Measurements from ENCODE around the gene APBB2. TPM values are rescaled to one million over a fixed set of nuclear protein-coding genes. Genes with fewer than 3 reads are reported as not detected.

APBB2 gene
- total RNA-seq, 4 donors from 2014 or later, result 66.3 to 133 (median 90.2) TPM

DNA sequence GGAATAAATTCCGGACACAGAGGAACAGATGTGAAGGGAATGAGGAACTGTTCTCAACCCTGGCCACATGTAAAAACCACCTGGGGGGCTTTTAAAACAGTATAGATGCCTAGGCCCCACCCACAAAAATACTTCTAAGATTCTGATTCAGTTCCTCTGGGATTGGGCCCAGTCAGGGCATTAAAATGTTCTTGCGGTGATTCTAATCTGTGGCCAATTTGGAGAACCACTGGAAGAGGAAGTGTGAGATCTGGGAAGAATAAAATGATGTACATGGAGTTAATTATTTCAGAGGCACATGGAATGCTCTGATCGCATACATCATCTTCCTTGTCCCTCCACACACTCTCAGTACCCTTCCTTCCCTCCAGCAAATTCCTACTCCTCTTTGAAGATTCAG, 192.2 kb downstream of the APBB2 start:
- Histone ChIP-seq H3K4me3 (no peak overlapping the region), H3K9me3 (peaks cover 0 to 7% (median 0%) of the 10 kb centered on the region in 3 donors), H3K4me1 (no peaks in the 10 kb centered on the region), H3K36me3 (peaks cover 0 to 12% of the 10 kb centered on the region in 2 donors), H3K27ac (no peak overlapping the region), H3K27me3 (no peaks in the 10 kb centered on the region)
- WGBS, 2 donors (ENCODE audit: low coverage in 1 of 2), result 93% methylated on average over 2 of the region's 3 CpGs
- ATAC-seq, result no peak
- TF ChIP-seq POLR2AphosphoS5 (IDR thresholded peaks at IDR 0.05), result no peak
- TF ChIP-seq, protein P1, sequence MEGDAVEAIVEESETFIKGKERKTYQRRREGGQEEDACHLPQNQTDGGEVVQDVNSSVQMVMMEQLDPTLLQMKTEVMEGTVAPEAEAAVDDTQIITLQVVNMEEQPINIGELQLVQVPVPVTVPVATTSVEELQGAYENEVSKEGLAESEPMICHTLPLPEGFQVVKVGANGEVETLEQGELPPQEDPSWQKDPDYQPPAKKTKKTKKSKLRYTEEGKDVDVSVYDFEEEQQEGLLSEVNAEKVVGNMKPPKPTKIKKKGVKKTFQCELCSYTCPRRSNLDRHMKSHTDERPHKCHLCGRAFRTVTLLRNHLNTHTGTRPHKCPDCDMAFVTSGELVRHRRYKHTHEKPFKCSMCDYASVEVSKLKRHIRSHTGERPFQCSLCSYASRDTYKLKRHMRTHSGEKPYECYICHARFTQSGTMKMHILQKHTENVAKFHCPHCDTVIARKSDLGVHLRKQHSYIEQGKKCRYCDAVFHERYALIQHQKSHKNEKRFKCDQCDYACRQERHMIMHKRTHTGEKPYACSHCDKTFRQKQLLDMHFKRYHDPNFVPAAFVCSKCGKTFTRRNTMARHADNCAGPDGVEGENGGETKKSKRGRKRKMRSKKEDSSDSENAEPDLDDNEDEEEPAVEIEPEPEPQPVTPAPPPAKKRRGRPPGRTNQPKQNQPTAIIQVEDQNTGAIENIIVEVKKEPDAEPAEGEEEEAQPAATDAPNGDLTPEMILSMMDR (IDR thresholded peaks at IDR 0.05), result no peak
- TF ChIP-seq EP300 (IDR thresholded peaks at IDR 0.05), result no peak
- TF ChIP-seq POLR2A (IDR thresholded peaks at IDR 0.05), result no peak

GRCh38 chr4:41015016-41015675, 199.2 kb downstream of the APBB2 start:
- H3K27ac ChIP-seq, result no peak overlapping the region

GRCh38 chr4:41014158-41014557, 200.2 kb downstream of the APBB2 start:
- Histone ChIP-seq H3K27ac (no peak overlapping the region), H3K4me1 (peaks cover 0 to 9% (median 0%) of the 10 kb centered on the region in 3 donors), H3K4me3 (no peak overlapping the region), H3K9me3 (no peaks in the 10 kb centered on the region), H3K36me3 (peaks cover 0 to 8% of the 10 kb centered on the region in 2 donors), H3K27me3 (no peaks in the 10 kb centered on the region)
- WGBS, 2 donors (ENCODE audit: low coverage in 1 of 2), result 100% methylated on average over 1 to 2 of the region's 7 CpGs
- TF ChIP-seq, protein P1 (IDR thresholded peaks at IDR 0.05), result no peak
- no peak for TF ChIP-seq POLR2AphosphoS5 (IDR thresholded peaks at IDR 0.05)
- no peak for TF ChIP-seq EP300 (IDR thresholded peaks at IDR 0.05)
- no peak for TF ChIP-seq POLR2A (IDR thresholded peaks at IDR 0.05)
- no peak for ATAC-seq

More at GRCh38 chr4:41015016-41015675, 199.2 kb downstream of the APBB2 start:
- H3K9me3 ChIP-seq, result no peaks in the 10 kb centered on the region
- no peak overlapping the region for H3K4me3 ChIP-seq
- H3K27me3 ChIP-seq, result no peaks in the 10 kb centered on the region
- peaks cover 0 to 8% of the 10 kb centered on the region in 2 donors for H3K36me3 ChIP-seq
- 49 to 68% methylated on average over 6 of the region's 6 CpGs for WGBS, 2 donors (ENCODE audit: low coverage in 1 of 2)
- TF ChIP-seq POLR2AphosphoS5 (IDR thresholded peaks at IDR 0.05), result no peak
- TF ChIP-seq EP300 (IDR thresholded peaks at IDR 0.05), result no peak
- TF ChIP-seq, protein P1 (IDR thresholded peaks at IDR 0.05), result no peak
- no peak for TF ChIP-seq POLR2A (IDR thresholded peaks at IDR 0.05)
- H3K4me1 ChIP-seq, result peaks cover 0 to 9% (median 0%) of the 10 kb centered on the region in 3 donors
- ATAC-seq, result no peak

DNA sequence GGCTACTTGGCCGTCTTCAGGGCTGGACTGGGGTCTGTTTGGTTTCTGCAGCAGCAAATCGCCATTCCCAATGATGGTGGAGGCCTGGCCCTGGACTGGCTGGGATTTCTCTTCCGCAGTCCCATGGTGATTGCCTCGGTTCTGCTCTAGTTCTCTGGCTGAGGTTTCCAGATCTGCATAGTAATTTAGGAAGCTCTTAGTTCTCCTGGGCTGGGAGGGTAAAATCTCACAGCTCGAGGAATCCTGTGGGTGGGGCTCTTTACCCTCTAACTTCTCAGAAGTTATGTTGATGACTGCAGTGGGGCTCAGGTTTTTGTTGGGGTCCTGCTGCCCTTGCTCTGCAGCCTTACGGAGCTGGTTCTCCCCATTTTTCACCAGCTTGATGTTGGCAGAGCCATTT, 200.6 kb downstream of the APBB2 start:
- no peak for ATAC-seq
- Histone ChIP-seq H3K36me3 (peaks cover 0 to 8% of the 10 kb centered on the region in 2 donors), H3K27me3 (no peaks in the 10 kb centered on the region), H3K4me3 (no peak overlapping the region), H3K27ac (no peak overlapping the region), H3K9me3 (no peaks in the 10 kb centered on the region), H3K4me1 (peaks cover 0 to 9% (median 0%) of the 10 kb centered on the region in 3 donors)
- WGBS, 2 donors (ENCODE audit: low coverage in 1 of 2), result 100% methylated on average over 1 of the region's 6 CpGs
- TF ChIP-seq EP300 (IDR thresholded peaks at IDR 0.05) (no peak), POLR2AphosphoS5 (IDR thresholded peaks at IDR 0.05) (no peak)

DNA sequence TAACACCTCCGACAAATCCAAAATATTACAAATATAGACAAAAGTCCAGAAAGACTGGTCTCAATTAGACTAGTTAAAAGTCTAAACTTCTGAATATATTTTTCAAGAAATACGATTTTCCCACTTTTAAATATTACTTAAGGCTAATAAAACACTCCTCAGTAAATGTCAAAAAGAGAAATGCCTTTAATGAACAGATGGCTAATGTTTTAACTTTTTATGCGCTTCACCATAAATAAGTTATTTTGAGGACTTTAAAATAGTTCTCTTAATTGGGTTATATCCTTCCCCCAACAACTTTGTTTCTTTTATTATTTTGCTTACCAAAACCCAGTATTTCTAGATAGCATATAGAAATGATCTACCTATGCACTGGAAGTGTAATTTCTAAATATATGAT, 201.4 kb downstream of the APBB2 start:
- Histone ChIP-seq H3K27me3 (no peaks in the 10 kb centered on the region), H3K4me1 (peaks cover 0 to 9% (median 0%) of the 10 kb centered on the region in 3 donors), H3K27ac (no peak overlapping the region), H3K9me3 (no peaks in the 10 kb centered on the region), H3K4me3 (no peak overlapping the region), H3K36me3 (peaks cover 0 to 8% of the 10 kb centered on the region in 2 donors)
- 48 to 67% methylated on average over 3 of the region's 3 CpGs for WGBS, 2 donors (ENCODE audit: low coverage in 1 of 2)
- no peak for TF ChIP-seq POLR2A (IDR thresholded peaks at IDR 0.05)
- TF ChIP-seq POLR2AphosphoS5 (IDR thresholded peaks at IDR 0.05), result no peak
- TF ChIP-seq EP300 (IDR thresholded peaks at IDR 0.05), result no peak
- TF ChIP-seq, protein P1 (IDR thresholded peaks at IDR 0.05), result no peak
- no peak for ATAC-seq

Data from gastroesophageal sphincter (tissue), 4 donors.